Caco-2 (cell line): ENCODE measurements around the gene PHTF1. TPM values are rescaled to one million over a fixed set of nuclear protein-coding genes. Genes with fewer than 3 reads are reported as not detected.

Source experiments
- BruUV-seq: library from RNA; stranded (reverse); fragments of 400-500 nt; replicated peaks from 2 replicates; lab custom pipeline; 2021; lab: Mats Ljungman, UMichigan
- CTCF ChIA-PET: fragments of 300-600 bp; sonication (Branson Sonifier 250); formaldehyde crosslinking; loops from one replicate; lab custom pipeline; 2022; ENCODE audit warnings: antibody characterized with exemption; lab: Charles Lee
- POLR2A ChIA-PET: fragments of 300-600 bp; sonication (Branson Sonifier 250); formaldehyde crosslinking; loops from one replicate; lab custom pipeline; 2022; ENCODE audit warnings: antibody characterized with exemption; lab: Charles Lee
- DNase-seq, 2 experiments: peaks; one replicate each; pipeline versions ENCODE4 v3.0.0 to v3.0.0-alpha.2; 2020 to 2022
- H3K27me3 ChIP-seq: replicated peaks from 2 replicates; pipeline ENCODE4 v1.6.0; 2011; ENCODE audit warnings: low read length; ENCODE audit not compliant: control insufficient read depth, insufficient read depth
- H3K36me3 ChIP-seq: 2 replicates; pipeline ENCODE4 v1.5.1; 2011; ENCODE audit warnings: low read length; ENCODE audit not compliant: control insufficient read depth, insufficient read depth
- H3K4me1 ChIP-seq: fragments of 250-450 bp; sonication (Bioruptor Pico); 2 replicates; pipeline ENCODE4 v1.5.1; 2020; ENCODE audit warnings: mild to moderate bottlenecking
- H3K4me3 ChIP-seq: 2 replicates; pipeline ENCODE4 v1.5.1; 2011; ENCODE audit warnings: low read depth, mild to moderate bottlenecking, control low read depth, low read length
- H3K9me3 ChIP-seq: fragments of 250-450 bp; sonication (Bioruptor Pico); 2 replicates; pipeline ENCODE4 v1.5.1; 2020; ENCODE audit warnings: mild to moderate bottlenecking, moderate library complexity
- H3K27ac Mint-ChIP-seq: one replicate; pipeline ENCODE4 v1.8.0; 2022; ENCODE audit warnings: mixed read lengths; ENCODE audit not compliant: unreplicated experiment
- H3K27me3 Mint-ChIP-seq: one replicate; pipeline ENCODE4 v1.8.0; 2022; ENCODE audit warnings: mixed read lengths; ENCODE audit not compliant: insufficient read depth, unreplicated experiment
- H3K36me3 Mint-ChIP-seq: one replicate; pipeline ENCODE4 v1.8.0; 2022; ENCODE audit warnings: mild to moderate bottlenecking, mixed read lengths; ENCODE audit not compliant: insufficient read depth, unreplicated experiment
- H3K4me1 Mint-ChIP-seq: one replicate; pipeline ENCODE4 v1.8.0; 2022; ENCODE audit warnings: low read depth, mixed read lengths; ENCODE audit not compliant: unreplicated experiment
- H3K4me3 Mint-ChIP-seq: one replicate; pipeline ENCODE4 v1.8.0; 2022; ENCODE audit warnings: mild to moderate bottlenecking, moderate library complexity, mixed read lengths; ENCODE audit not compliant: unreplicated experiment
- H3K9me3 Mint-ChIP-seq: one replicate; pipeline ENCODE4 v1.8.0; 2022; ENCODE audit warnings: mixed read lengths; ENCODE audit not compliant: unreplicated experiment
- intact Hi-C: fragments of 100-400 bp; cut with micrococcal nuclease; formaldehyde crosslinking; loops from one replicate; pipeline ENCODE4 v1.10.0; 2022; ENCODE audit not compliant: unreplicated experiment
- total RNA-seq: library from RNA; stranded (reverse); gene quantifications from 2 replicates; pipeline ENCODE4 v1.2.3, GENCODE V29; 2022
- TF ChIP-seq, protein P1 (sequence below), 2 experiments: fragments of 200-600 bp in 1 of 2; IDR thresholded peaks; 1 replicate in 1 of 2; 2 replicates in 1 of 2; pipeline versions ENCODE4 v1.5.1 to v1.8.0; 2011 to 2022; ENCODE audit warnings: antibody characterized with exemption in 1 of 2, control low read depth in 1 of 2, inconsistent platforms in 1 of 2, low read depth in 1 of 2, low read length in 1 of 2, mild to moderate bottlenecking in 1 of 2, moderate library complexity in 1 of 2; ENCODE audit not compliant: insufficient read depth in 1 of 2, severe bottlenecking in 1 of 2, unreplicated experiment in 1 of 2

The PHTF1 gene
- total RNA-seq, 1 experiment from 2014 or later: 10.4 TPM

DNA sequence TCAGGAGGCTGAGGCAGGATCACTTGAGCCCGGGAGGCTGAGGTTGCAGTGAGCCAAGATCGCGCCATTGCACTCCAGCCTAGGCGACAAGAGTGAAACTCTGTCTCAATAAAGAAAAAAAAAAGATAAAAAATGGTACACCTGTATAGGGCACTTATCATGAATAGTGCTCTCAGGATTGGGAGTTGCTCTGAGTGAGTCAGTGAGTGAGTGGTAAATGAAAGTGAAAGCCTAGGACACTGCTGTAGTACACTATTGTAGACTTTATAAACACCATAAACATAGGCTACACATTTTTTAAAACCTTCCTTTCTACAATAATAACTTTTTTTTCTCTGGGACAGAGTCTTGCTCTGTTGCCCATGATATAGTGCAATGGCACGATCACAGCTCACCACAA, 16.8 kb downstream of the PHTF1 start:
- no TSS peak for BruUV-seq
- Histone ChIP-seq H3K4me1 (no peaks in the 10 kb centered on the region), H3K4me3 (no peak overlapping the region), H3K9me3 (no peaks in the 10 kb centered on the region), H3K36me3 (no peaks in the 10 kb centered on the region), H3K27me3 (no peaks in the 10 kb centered on the region)
- H3K4me3 Mint-ChIP-seq: no peak overlapping the region
- H3K4me1 Mint-ChIP-seq: no peaks in the 10 kb centered on the region
- intact Hi-C loops: no loop called here
- POLR2A ChIA-PET: no interaction called here
- CTCF ChIA-PET: no interaction called here
- TF ChIP-seq, protein P1, sequence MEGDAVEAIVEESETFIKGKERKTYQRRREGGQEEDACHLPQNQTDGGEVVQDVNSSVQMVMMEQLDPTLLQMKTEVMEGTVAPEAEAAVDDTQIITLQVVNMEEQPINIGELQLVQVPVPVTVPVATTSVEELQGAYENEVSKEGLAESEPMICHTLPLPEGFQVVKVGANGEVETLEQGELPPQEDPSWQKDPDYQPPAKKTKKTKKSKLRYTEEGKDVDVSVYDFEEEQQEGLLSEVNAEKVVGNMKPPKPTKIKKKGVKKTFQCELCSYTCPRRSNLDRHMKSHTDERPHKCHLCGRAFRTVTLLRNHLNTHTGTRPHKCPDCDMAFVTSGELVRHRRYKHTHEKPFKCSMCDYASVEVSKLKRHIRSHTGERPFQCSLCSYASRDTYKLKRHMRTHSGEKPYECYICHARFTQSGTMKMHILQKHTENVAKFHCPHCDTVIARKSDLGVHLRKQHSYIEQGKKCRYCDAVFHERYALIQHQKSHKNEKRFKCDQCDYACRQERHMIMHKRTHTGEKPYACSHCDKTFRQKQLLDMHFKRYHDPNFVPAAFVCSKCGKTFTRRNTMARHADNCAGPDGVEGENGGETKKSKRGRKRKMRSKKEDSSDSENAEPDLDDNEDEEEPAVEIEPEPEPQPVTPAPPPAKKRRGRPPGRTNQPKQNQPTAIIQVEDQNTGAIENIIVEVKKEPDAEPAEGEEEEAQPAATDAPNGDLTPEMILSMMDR (IDR thresholded peaks at IDR 0.05; ENCODE audit: insufficient read depth in 1 of 2, low read depth in 1 of 2, low read length in 1 of 2, severe bottlenecking in 1 of 2, unreplicated experiment in 1 of 2): no peak
- no peaks in the 10 kb centered on the region for H3K9me3 Mint-ChIP-seq
- DNase-seq: no peak
- H3K27me3 Mint-ChIP-seq: no peaks in the 10 kb centered on the region
- peaks cover 5% of the 10 kb centered on the region for H3K36me3 Mint-ChIP-seq
- H3K27ac Mint-ChIP-seq: no peak overlapping the region

GRCh38 chr1:113734357-113735055, 24.8 kb downstream of the PHTF1 start:
- BruUV-seq: no TSS peak
- no peak for DNase-seq
- H3K27ac Mint-ChIP-seq: no peak overlapping the region
- H3K9me3 ChIP-seq: no peaks in the 10 kb centered on the region
- TF ChIP-seq, protein P1 (IDR thresholded peaks at IDR 0.05; ENCODE audit: insufficient read depth in 1 of 2, low read depth in 1 of 2, low read length in 1 of 2, severe bottlenecking in 1 of 2, unreplicated experiment in 1 of 2): no peak
- ChIA-PET CTCF (no interaction called here), POLR2A (interaction anchor here (0.7 kb wide), 1 partner anchor 480 kb away, joined by 3 read pairs; no protein-coding TSS in a partner anchor)
- H3K9me3 Mint-ChIP-seq: no peaks in the 10 kb centered on the region
- H3K4me3 Mint-ChIP-seq: no peak overlapping the region
- no peak overlapping the region for H3K4me3 ChIP-seq
- no peaks in the 10 kb centered on the region for H3K36me3 ChIP-seq
- H3K27me3 ChIP-seq: no peaks in the 10 kb centered on the region
- H3K4me1 Mint-ChIP-seq: no peaks in the 10 kb centered on the region
- no peaks in the 10 kb centered on the region for H3K36me3 Mint-ChIP-seq
- no peaks in the 10 kb centered on the region for H3K4me1 ChIP-seq
- intact Hi-C loops: no loop called here
- no peaks in the 10 kb centered on the region for H3K27me3 Mint-ChIP-seq

DNA sequence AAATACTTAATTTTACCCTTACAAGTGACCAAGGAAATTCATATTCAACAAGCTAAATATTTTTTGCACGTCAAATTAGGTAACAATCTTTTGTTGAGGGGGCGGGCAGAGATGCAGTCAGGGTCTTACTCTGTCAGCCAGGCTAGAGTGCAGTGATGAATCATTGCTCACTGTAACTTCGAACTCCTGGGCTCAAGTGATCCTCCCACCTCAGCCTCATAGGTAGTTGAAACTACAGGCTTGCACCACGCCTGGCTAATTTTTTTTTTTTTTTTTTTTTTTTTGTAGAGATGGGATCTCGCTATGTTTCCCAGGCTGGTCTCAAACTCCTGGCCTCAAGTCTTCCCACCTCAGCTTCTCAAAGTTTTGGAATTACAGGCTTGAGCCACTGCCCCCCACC, 26.5 kb downstream of the PHTF1 start:
- Mint-ChIP-seq H3K4me1 (no peaks in the 10 kb centered on the region), H3K27ac (no peak overlapping the region), H3K27me3 (no peaks in the 10 kb centered on the region), H3K9me3 (no peaks in the 10 kb centered on the region), H3K36me3 (no peaks in the 10 kb centered on the region), H3K4me3 (no peak overlapping the region)
- CTCF ChIA-PET: no interaction called here
- H3K4me3 ChIP-seq: no peak overlapping the region
- TF ChIP-seq, protein P1 (IDR thresholded peaks at IDR 0.05; ENCODE audit: insufficient read depth in 1 of 2, low read depth in 1 of 2, low read length in 1 of 2, severe bottlenecking in 1 of 2, unreplicated experiment in 1 of 2): no peak
- H3K4me1 ChIP-seq: no peaks in the 10 kb centered on the region
- DNase-seq: no peak
- H3K9me3 ChIP-seq: no peaks in the 10 kb centered on the region
- no TSS peak for BruUV-seq
- H3K36me3 ChIP-seq: no peaks in the 10 kb centered on the region
- intact Hi-C loops: no loop called here
- H3K27me3 ChIP-seq: no peaks in the 10 kb centered on the region
- POLR2A ChIA-PET: no interaction called here
